ENCODE data around the gene HSD17B11. TPM values are rescaled to one million over a fixed set of nuclear protein-coding genes. Genes with fewer than 3 reads are reported as not detected.
A peak's percentile ranks its signal among the peaks of the same experiment; 100 is the strongest.
"Not testable (repeated sequence)": the region's sequence is repeated elsewhere in the genome, so short reads cannot be mapped to it uniquely, and the experiment has no call there.

The HSD17B11 gene
- total RNA-seq, 1 experiment from 2014 or later, result 13.5 TPM

DNA sequence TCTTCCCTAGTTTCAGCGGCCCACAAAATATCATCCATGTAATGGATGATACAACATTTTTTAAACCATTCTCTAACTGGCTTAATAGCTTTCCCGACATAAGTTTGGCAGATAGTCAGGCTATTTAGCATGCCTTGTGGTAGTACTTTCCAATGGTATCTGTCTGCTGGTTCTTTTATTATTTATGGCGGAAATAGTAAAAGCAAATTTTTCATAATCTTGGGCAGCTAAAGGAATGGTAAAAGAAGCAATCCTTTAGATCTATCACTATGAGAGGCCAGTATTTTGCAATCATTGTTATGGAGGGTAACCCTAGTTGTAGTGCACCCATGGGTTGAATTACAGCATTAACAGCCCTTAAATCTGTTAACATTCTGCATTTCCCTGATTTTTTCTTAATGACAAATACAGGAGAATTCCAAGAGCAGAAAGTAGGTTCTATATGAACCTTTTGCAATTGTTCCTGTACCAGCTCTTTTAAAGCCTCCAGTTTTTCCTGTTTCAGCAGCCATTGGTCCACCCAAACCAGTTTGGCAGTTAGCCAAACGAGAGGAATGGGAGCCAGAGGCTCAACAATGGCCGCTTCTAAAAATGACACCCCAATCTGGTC is 14.3 kb upstream of the HSD17B11 start:
- no peak for DNase-seq (ENCODE audit: low read depth)

DNA sequence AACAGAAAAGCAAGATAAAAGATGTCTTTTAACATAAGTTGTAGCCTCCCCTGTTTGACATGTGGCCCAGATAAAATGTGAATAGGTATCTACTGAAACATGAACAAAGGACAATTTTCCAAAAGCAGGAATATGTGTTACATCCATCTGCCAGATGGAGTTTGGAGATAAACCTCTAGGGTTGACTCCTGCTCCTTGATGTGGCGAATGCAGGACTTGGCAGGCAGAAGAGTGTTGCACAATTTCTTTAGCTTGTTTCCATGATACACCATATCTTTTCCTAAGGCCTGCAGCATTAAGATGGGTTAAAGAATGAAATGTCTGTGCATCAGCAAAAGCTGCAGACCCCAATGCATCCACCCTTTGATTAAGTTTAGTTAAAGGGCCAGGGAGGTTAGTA is 12.7 kb upstream of the HSD17B11 start:
- DNase-seq (ENCODE audit: low read depth), result not testable (repeated sequence)

DNA sequence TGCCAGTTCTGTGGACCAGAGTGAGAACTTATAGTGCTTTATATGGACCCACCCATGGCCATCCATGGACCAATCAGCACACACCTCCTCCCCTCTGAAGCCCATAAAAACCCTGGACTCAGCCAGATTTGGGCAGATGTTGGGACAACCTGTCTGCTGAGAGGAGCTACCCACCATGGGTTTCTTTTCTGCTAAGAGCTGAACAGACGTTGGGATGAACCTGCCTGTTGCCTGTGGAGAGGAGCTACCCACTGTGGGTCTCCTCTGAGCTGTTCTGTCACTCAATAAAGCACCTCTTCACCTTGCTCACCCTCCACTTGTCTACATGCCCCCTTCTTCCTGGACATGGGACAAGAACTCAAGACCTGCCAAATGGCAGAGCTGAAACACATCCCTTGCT is 9.0 kb upstream of the HSD17B11 start:
- no peak for DNase-seq (ENCODE audit: low read depth)

DNA sequence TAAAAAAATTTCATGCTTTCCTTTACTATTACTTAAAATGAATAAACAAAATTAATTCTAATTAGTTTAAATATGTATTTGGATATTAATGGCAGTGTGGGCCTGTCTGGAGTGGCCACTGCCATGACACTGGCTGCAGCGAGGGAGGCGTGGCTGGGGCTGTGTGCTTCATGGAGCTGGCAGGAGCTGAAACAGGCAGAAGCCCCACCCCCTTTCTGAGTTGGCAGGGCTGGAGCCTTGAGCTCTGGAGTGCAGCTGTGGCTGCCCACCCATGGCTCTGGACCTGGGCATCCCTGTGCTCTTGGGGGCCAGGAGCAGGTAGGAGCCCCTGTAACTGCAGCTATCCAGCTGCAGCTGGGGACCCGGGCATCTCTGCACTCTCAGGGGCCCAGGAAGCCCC is 8.2 kb upstream of the HSD17B11 start:
- DNase-seq (ENCODE audit: low read depth), result no peak

DNA sequence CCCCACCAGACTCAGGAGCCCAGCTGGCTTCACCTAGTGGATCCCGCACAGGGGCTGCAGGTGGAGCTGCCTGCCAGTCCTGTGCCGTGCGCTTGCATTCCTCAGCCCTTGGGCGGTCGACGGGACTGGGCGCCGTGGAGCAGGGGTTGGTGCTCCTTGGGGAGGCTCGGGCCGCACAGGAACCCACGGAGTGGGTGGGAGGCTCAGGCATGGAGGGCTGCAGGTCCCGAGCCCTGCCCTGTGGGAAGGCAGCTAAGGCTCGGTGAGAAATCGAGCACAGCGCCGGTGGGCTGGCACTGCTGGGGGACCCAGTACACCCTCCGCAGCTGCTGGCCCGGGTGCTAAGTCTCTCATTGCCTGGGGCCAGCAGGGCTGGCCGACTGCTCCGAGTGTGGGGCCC is 4.9 kb upstream of the HSD17B11 start:
- not testable (repeated sequence) for DNase-seq (ENCODE audit: low read depth)

DNA sequence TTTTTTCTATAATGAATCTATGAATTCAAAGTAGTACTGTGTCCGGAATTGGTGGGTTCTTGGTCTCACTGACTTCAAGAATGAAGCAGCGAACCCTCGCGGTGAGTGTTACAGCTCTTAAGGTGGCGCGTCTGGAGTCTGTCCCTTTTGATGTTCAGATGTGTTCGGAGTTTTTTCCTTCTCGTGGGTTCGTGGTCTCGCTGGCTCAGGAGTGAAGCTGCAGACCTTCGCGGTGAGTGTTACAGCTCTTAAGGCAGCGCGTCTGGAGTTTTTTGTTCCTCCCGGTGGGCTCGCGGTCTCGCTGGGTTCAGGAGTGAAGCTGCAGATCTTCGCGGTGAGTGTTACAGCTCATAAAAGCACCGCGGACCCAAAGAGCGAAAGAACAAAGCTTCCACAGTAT is 4.1 kb upstream of the HSD17B11 start:
- DNase-seq (ENCODE audit: low read depth), result not testable (repeated sequence)

DNA sequence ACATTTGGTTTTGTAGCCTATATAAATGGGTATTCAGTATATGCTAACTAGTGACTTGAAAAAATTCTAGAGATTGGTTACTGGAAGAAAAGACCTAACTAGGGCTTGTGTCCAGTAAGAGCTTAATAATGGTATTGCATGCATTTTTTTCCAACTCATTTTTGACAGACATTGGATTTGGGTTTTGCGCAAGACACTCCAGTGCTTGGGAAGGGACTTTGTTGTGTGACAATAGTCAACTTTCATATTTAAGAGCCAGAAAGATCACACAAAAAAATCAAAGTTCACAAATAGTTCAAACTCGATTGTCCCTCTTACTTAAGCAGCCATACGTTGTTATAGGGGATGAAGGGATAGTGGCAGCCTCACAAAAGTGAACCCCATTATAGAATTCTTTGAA is 1.2 kb upstream of the HSD17B11 start:
- no peak for DNase-seq (ENCODE audit: low read depth)

DNA sequence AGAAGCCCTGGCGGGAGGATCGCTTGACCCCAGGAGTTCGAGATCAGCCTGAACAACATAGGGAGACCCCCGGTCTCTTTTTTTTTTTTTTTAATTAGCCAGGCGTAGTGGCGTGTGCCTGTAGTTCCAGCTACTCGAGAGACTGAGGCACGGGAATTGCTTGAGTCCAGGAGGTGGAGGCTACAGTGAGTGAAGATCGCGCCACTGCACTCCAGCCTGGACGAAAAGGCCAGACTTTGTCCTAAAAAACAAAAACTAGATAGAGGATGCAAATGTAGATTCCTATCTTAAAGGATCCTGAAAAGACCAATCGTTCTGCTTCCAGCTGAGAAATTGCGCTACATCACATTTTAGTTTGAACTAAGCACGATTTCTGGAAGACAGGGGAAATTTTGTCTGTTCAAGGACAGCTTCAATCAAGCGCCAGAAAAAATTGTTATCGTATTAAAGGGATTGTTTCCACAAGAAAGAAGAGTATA is 627 bp upstream of the HSD17B11 start:
- no peak for DNase-seq (ENCODE audit: low read depth)

DNA sequence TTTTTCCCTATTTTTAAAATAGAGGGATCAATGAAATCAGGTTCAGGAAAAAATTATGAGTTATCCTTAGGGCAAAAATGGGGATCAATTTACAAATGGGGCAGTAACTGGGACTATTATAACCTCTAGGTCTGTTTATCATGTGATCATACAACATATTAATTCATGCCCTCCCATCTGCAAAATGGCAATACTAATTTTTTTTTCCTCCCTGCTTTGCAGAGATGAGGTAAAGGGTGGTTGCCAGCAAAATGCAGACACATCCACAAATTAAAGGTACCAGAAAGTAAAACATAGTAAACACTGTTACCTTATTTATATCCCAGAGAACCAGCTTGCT is 467 bp downstream of the HSD17B11 start:
- no peak for DNase-seq (ENCODE audit: low read depth)

DNA sequence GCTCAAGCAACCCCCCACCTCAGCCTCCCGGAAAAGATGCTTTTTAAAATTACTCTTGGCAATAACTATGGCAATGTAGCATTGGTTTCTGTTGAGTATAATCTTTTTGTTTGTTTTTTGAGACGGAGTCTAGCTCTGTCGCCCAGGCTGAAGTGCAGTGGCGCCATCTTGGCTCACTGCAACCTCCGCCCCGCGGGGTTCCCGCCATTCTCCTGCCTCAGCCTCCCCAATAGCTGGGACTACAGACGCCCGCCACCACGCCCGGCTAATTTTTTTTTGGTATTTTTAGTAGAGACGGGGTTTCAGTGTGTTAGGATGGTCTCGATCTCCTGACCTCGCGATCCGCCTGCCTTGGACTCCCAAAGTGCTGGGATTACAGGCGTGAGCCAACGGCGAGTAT is 933 bp downstream of the HSD17B11 start:
- DNase-seq (ENCODE audit: low read depth), result not testable (repeated sequence)

DNA sequence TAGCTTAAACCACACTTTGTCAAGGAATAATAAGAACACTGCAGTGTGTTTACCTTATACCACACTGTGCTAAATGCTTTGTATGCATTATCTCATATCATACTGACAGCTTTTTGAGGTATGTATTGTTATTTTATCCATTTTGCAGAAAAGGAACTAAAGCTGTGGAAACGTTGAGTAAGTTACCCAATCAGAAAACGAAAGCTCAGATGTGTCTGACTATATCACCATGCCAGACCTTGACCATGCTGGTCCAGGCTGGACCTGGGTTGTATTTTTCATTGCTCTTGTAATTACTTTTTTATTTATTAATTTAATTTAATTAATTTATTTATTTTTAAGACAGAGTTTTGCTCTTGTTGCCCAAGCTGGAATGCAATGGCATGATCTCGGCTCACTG is 2.1 kb downstream of the HSD17B11 start:
- DNase-seq (ENCODE audit: low read depth), result no peak

DNA sequence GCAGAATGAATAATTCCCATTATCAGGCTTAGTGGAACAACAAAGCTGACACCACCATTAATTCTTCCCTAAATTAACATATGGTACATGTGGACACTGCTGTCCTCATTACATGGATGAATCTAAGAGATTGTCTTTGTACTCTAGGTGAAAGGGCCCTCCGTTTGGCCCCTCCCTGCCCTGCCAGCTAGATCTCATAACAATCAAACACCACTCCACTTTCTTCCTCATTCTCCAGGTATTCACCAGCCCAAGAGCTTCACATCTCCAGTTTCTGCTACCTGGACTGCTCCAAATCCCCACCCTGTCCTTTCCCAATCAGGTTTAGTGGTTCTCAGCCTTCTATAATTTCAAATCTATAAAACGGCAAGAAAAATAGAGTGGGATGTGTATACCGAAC is 3.8 kb downstream of the HSD17B11 start:
- DNase-seq (ENCODE audit: low read depth), result no peak

DNA sequence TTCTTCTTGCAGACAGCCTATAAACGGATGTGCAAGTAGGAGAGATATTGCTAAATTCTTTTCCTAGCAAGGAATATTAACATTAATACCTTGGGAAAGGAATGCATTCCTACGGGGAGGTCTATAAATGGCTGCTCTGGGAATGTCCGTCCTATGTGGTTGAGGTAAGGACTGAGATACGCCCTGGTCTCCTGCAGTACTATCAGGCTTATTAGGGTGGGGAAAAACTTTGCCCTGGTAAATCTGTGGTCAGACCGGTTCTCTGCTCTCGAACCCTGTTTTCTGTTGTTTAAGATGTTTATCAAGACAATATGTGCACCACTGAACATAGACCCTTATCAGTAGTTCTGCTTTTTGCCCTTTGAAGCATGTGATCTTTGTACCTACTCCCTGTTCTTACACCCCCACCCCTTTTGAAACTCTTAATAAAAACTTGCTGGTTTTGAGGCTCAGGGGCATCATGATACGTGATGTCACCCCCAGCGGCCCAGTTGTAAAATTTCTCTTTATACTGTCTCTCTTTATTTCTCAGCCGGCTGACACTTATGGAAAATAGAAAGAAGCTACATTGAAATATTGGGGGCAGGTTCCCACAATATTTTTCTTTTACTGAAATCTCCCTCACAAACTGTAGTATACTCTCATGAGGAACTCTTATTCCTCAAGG is 6.4 kb downstream of the HSD17B11 start:
- DNase-seq (ENCODE audit: low read depth), result not testable (repeated sequence)

DNA sequence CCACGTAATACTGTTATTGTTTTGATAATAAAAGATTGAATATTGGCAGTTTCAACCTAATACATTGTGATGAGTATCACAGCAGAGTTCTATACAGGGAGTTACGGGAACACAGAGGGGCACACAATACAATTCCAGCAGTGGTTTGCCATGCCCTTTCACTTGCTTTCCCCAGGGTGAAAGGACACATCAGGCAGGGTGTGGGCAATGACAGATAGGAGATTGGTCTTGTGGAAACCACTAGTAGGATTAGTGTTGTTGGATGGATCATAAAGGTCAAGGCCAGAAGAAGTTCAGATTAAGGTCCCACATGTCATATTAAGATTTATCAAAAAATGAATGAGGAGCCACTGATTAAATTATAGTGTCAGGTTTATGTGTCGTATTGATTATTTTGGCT is 8.1 kb downstream of the HSD17B11 start:
- DNase-seq (ENCODE audit: low read depth), result no peak

DNA sequence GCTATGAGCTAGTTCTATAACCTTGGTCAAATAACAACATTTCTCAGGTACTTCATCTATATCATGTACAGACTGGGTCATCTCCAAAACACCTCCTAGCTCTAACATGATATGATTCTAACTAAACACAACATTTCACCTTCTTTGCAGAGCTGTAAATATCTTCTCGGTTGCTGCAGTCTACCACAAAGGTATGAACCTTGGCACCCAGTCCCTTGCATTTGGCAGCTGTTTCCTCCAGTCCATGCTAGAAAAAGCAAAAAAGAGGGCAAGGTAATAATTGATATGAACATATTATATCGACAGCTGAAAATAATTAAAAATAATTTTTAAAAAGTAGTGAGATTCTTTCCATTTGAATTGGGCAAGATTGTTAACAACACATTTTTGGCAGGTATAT is 8.9 kb downstream of the HSD17B11 start:
- no peak for DNase-seq (ENCODE audit: low read depth)

DNA sequence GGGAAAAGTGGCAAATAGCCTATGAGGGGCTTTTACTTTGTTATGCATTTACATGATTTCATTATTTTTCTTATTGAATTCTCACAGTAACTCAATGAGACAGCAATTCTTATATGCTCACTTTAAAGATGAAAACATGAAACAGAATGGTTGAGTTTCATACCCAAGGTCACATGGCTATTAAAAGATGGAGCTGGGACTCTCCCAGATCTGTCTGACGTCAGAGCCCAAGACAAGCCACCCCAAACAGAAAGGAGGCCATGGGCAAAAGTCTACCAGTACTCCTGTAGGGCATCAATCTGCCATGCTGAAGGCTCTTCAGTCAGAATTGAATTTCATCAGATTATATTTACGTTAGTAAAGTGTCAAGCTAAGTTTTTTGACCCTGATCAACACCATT is 13.2 kb downstream of the HSD17B11 start:
- DNase-seq (ENCODE audit: low read depth), result no peak

DNA sequence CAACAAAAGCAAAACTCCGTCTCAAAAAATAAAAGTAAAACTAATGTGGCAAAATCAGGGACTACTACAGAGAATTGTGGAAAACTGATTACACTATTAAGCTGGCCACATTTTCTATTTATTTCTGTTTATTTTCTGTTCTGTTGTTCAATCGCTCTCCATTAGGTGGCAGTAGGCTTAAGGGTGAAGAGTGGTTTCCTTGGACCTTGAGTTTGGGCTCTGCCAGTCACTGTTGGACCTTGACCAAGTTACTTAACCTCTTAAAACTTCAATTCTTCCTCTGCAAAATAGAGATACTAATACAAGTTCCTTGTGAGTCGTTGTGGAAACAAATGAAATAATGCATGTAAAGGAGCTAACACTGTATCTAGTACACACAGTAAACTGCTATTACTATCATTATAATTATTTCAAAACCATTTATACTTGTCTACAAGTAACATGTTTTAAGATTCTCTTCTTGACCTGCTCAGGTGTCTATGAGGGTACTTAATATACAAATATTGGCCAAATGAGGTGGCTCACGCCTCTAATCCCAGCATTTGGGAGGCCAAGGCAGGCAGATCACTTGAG is 15.2 kb downstream of the HSD17B11 start:
- peak; percentile 9 for DNase-seq (ENCODE audit: low read depth)

DNA sequence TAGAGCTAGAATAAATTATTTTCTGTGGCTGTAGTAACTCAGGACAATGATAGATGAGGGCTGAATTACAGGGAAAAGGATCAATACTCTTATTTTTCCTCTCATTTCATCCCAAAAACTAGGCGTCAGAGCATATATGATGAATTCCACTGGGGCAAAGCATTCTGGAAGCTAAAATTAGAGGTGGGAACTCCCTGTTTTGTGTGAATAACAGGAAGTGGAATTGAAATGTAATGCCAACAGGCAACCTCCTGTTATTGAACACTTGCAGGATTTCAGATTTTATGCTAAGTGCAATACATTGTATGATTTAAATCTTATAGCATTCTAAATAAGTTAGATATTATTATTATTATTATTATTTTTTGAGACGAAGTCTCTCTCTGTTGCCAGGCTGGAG is 20.9 kb downstream of the HSD17B11 start:
- no peak for DNase-seq (ENCODE audit: low read depth)

DNA sequence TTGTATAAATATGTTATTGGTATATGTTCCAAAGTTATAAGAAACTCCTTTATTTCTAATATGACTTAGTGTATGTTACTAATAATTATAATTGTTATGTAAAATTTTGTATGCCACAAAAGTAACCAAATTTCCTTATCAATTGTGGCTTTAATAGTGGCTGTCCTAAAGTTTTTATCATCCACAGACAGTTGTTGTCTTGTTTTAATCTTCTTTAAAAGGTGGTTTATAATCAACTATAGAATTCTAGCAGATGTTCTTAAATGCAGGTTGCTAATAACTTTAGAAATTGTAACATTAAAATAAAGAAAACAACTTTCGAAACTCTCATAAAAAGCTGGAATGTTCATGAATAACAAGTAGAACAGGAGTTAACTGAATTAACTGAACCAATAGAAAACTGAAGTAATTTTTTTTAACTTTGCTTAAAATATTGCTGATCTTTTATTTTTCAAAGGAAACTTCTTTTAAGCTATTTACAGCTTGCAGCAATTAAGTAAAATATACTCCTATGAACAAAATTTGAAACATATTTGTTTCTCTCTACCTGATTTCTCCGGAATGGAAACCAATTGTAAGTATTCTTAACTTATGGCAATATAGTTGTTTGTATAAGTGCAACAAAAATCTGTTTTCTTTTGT is 24.3 kb downstream of the HSD17B11 start:
- no peak for DNase-seq (ENCODE audit: low read depth)

DNA sequence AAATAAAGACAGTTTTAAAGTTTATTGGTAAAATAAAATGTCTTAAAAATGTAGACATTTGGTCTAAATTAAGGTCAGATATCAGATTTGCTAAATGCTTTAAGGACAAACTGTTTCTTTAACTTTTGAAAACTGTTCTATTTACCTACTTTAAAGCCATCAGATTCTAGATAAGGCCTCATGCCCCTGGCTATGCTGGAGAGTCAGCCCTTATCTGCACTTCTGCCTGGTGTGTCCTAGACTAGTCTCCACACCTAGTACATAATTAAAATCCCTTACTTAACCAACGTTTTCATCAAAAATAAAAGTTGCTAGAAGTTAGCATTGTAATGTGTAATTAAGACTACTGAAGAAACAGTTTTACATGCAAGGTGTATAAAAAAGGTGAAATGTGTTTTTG is 25.6 kb downstream of the HSD17B11 start:
- DNase-seq (ENCODE audit: low read depth), result no peak

DNA sequence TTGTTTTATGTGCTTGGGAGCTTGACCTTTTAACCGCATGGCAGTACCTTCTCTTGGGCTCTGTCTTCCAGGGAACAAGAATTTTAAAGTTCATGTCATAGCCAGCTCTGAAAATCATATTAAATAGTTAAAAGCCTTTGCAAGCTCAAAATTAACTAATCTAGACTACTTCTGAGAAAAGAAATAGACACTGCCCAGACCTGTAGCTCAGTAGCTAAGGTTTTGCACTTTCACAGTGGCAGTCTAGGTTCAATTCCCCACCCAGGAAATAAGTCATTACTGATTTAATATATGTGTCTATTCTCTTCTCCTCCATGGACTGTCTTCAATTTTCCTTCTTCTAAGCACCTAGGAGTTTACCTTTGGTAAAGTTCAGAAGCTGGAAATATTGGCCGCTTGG is 27.4 kb downstream of the HSD17B11 start:
- DNase-seq (ENCODE audit: low read depth), result no peak

DNA sequence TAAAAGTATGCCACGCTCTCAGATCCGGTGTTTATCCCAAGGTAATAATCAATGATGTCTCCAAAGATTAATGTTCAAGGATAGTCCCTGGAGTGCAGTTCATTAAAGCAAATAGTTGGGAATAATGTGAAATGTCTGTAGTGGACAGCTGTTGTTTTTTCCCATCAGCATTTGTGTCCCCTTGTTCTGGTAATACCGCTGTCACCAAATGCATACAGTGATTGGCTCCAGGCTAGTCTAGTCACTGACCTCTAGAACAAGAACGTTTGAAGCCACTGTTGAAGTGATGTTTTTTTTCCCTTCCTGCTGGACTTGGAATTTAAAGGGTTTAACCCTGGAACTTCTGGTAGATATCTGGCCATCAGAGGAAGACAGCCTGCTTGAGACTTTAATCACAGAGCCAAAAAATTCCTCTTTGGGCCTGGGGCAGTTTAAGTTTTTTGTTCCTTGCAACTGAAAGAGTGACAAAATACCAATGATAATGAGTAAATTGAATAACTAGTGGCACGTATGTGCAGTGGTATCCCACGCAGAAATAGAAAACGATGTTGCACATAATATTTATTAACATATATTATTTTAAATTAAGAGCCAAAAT is 30.6 kb downstream of the HSD17B11 start:
- DNase-seq (ENCODE audit: low read depth), result no peak

DNA sequence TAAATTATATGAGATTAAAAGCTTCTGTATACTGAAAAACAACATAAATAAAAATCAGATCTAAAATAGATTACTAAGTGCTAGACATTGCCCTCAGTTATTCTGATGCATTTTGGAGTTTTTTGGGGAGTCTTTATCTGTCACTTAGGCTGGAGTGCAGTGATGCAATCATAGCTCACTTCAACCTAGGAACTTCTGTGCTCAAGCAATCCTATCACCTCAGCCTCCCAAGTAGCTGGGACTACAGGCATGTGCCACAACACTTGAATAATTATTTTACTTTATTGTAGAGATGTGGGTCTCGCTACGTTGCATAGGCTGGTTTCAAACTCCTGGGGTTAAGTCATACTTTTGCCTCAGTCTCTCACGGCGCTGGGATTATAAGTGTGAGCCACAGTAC is 31.7 kb downstream of the HSD17B11 start:
- no peak for DNase-seq (ENCODE audit: low read depth)
